Thoracic aorta (tissue), 2 donors: ENCODE results near the gene CAPS. TPM values are rescaled to one million over a fixed set of nuclear protein-coding genes. Genes with fewer than 3 reads are reported as not detected.

Experiments used
- ATAC-seq: fragments of 150-250 bp; one replicate; pipeline ENCODE4 v1.8.0; 2017; ENCODE audit warnings: low read depth; ENCODE audit not compliant: insufficient number of reproducible peaks, low FRiP score
- DNase-seq: peaks from one replicate; pipeline ENCODE4 v3.0.0-alpha.2; 2020; ENCODE audit warnings: low spot score
- H3K27ac ChIP-seq, 2 donors: fragments of 200-600 bp; sonication (generic); 1 replicate in 1 of 2; 2 replicates in 1 of 2; pipeline ENCODE4 v1.5.1; 2016; ENCODE audit warnings: mild to moderate bottlenecking in 2 of 2, moderate library complexity in 2 of 2
- H3K27me3 ChIP-seq: fragments of 200-600 bp; sonication (generic); replicated peaks from 2 replicates; pipeline ENCODE4 v1.6.0; 2016; ENCODE audit warnings: mild to moderate bottlenecking; ENCODE audit not compliant: insufficient read depth
- H3K36me3 ChIP-seq: fragments of 200-600 bp; sonication (generic); one replicate; pipeline ENCODE4 v1.5.1; 2016
- H3K4me1 ChIP-seq, 2 donors: fragments of 200-600 bp; sonication (generic); 1 replicate in 1 of 2; 2 replicates in 1 of 2; pipeline versions ENCODE4 v1.5.1 to v1.6.0; 2016; ENCODE audit warnings: low read depth in 2 of 2, mild to moderate bottlenecking in 1 of 2; ENCODE audit not compliant: control insufficient read depth in 1 of 2
- H3K4me3 ChIP-seq: fragments of 200-600 bp; sonication (generic); 2 replicates; pipeline ENCODE4 v1.5.1; 2016; ENCODE audit warnings: mild to moderate bottlenecking
- H3K9me3 ChIP-seq: fragments of 200-600 bp; sonication (generic); 2 replicates; pipeline ENCODE4 v1.5.1; 2016
- total RNA-seq, 2 donors: library from RNA; depleted of rRNA; stranded (reverse); fragments of >200 nt; gene quantifications; one replicate each; pipeline versions ENCODE4 v1.1.0 to v1.2.3, GENCODE V29; 2016
- TF ChIP-seq, protein P1 (sequence below): fragments of 200-600 bp; sonication (generic); IDR thresholded peaks from one replicate; pipeline ENCODE4 v1.5.1; 2019; ENCODE audit warnings: antibody characterized with exemption

The CAPS gene
- total RNA-seq, result 10 to 100 TPM in 1 of 2 donors, 1 to 10 TPM in 1; 8.5 to 48.7 TPM

DNA sequence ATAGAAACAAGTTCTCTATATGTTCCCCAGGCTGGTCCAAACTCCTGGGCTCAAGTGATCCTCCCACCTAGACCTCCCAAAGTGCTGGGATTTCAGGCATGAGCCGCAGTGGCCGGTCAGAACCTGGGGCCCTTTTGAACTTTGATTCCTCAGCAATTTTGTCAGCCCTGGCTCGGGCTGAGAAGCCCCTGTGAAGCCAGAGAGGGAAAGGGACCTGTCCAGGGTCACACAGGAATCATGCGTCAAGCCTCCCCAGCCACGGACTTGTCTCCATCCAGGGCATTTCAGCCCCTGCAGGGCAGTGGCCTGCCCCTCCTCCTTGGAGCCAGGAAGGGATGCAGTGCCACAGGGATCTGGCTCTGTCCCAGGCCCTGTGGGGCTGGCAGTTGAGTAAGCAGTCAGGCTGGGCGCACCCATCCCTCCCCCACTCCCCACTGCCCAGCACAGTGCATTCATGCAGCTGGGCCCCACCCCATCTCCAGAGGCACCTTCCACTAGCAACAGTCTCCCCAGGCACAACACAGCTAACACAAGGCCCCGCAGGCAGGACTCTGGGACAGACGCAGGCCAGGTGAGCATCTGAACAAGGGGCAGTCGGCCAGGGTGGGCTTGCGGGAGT lies at the start of gene CAPS:
TSS of gene CAPS (plus strand) at position 516 of the 619 bp plus-strand sequence. CDS start 153 bp downstream, outside the sequence.
- Histone ChIP-seq H3K4me1 (peaks cover 0 to 8% of the 10 kb centered on the region in 2 donors), H3K36me3 (peaks cover 44% of the 10 kb centered on the region), H3K9me3 (no peaks in the 10 kb centered on the region), H3K27me3 (no peaks in the 10 kb centered on the region), H3K4me3 (no peak within 1 kb of the TSS), H3K27ac (peak within 1 kb of the TSS in 1 of 2 donors; percentile 23)
- TF ChIP-seq, protein P1, sequence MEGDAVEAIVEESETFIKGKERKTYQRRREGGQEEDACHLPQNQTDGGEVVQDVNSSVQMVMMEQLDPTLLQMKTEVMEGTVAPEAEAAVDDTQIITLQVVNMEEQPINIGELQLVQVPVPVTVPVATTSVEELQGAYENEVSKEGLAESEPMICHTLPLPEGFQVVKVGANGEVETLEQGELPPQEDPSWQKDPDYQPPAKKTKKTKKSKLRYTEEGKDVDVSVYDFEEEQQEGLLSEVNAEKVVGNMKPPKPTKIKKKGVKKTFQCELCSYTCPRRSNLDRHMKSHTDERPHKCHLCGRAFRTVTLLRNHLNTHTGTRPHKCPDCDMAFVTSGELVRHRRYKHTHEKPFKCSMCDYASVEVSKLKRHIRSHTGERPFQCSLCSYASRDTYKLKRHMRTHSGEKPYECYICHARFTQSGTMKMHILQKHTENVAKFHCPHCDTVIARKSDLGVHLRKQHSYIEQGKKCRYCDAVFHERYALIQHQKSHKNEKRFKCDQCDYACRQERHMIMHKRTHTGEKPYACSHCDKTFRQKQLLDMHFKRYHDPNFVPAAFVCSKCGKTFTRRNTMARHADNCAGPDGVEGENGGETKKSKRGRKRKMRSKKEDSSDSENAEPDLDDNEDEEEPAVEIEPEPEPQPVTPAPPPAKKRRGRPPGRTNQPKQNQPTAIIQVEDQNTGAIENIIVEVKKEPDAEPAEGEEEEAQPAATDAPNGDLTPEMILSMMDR, result no peak
- DNase-seq, result no peak
- no peak for ATAC-seq

DNA sequence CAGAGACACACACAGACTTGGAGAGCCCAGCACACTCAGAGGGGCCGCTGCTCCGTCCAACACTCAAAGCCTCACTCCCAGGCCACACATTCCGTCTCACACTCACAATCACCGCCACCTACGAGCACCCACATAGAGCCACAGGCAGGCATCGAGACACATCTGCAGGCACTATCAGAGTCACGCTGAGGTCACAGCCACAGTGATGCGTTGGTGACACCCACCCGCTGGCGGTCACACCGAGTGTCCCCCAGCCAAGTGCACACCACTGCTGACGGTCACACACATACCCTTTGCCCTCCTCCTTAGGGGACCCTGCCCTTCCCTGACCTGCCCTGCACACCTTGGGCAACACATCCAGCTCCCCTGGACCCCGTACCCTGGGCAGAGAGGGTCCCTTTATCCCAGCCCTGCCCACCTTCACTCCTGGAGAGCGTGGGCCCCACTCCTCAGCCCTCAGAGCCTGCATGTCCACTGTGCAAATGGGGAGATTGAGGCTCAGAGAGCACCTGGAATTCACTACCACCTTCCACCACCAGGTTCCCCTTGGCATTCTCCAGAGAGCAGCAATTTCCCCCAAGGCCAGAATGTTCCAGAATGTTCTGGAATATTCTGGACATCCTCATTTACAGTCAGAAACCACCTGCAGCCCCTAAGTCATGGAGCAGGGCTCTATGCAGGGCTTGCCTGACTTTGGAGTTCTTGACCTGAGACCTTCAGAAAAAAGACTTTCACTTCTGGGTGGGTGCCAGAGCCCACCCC lies 49.1 kb upstream of the CAPS start:
- DNase-seq (no peak), ATAC-seq (no peak)
- Histone ChIP-seq H3K4me3 (no peak overlapping the region), H3K27me3 (no peaks in the 10 kb centered on the region), H3K27ac (no peak overlapping the region), H3K4me1 (no peaks in the 10 kb centered on the region), H3K36me3 (no peaks in the 10 kb centered on the region), H3K9me3 (no peaks in the 10 kb centered on the region)
- TF ChIP-seq, protein P1, result peak; percentile 23

DNA sequence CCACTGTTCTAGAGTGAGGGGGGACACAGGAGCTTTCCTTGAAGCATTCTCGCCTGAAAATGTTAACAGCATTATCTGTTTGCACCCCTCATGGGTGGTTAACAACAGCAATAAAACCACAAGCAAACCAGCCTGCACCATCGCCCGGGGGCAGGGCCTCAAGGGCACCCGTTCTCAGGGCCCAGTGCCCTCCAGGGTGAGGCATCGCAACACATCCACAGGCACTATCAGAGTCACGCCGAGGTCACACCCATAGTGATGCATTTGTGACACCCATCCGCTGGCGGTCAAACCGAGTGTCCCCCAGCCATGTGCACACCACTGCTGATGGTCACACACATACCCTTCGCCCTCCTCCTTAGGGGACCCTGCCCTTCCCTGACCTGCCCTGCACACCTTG lies 48.3 kb upstream of the CAPS start:
- ATAC-seq (no peak), DNase-seq (no peak)
- H3K4me3 ChIP-seq, result no peak overlapping the region
- no peaks in the 10 kb centered on the region for H3K4me1 ChIP-seq
- H3K27me3 ChIP-seq, result no peaks in the 10 kb centered on the region
- no peaks in the 10 kb centered on the region for H3K36me3 ChIP-seq
- TF ChIP-seq, protein P1, result no peak
- H3K27ac ChIP-seq, result no peak overlapping the region
- H3K9me3 ChIP-seq, result no peaks in the 10 kb centered on the region

DNA sequence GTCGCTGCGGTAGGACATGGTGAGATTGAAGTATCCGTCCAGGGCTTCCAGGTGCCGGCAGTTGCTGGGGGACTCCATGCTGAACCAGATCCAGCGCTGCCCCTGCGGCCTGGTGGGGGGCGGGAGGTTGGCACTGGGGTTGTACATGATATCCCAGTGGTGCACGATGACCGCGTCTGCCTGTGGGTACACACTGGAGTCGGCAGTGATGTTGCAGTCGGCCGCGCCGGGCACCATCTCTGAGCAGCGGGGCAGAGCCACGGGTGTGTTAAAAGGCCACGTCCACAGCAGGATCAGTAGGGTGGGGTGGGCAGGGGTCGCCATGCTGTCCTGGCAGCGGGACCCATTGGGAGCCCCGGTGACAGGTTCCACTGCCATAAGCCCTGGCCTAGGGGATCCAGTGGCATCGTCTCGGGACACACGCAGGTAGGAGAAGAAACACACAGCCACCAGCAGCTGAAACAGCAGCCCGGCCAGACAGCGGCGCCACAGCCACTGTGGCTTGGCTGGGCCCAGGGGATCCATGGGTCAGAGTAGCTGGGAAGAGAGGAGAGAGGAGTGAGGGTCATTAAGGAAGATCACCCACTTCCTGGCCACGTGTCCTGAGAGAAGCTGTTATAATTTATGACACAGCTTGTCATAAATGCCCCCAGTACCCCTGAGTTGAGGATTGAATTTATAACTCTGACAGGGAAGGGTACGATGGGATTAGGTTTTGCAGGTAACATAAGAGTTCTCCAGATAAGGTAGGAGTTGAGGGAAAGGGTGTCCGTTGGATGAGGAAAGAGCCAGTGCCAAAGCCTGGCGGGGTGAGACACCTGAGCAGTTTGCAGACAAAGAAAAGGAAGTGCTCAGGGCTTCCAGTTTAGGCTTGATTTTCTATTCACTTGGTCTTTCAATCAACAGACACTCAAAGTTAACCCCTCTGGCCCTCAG lies 46.6 kb upstream of the CAPS start:
- Histone ChIP-seq H3K27ac (no peak overlapping the region), H3K36me3 (no peaks in the 10 kb centered on the region), H3K4me3 (no peak overlapping the region), H3K27me3 (no peaks in the 10 kb centered on the region), H3K4me1 (no peaks in the 10 kb centered on the region), H3K9me3 (no peaks in the 10 kb centered on the region)
- no peak for DNase-seq
- TF ChIP-seq, protein P1, result no peak
- ATAC-seq, result no peak

DNA sequence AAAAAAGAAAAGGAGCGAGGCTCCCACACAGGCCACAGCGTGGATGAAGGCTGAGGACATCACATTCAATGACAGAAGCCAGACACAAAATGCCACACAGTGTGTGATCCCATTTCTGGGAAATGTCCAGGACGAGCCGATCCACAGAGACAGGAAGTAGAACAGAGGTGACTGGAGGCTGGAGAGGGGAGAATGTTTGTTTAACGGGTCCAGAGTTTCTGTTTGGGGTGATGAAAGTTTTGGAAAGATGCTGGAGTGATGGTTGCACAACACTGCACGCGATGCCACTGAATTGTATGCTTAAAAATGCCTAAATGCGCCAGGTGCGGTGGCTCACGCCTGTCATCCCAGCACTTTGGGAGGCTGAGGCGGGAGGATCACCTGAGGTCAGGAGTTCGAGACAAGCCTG lies 43.1 kb upstream of the CAPS start:
- no peak for DNase-seq
- no peak for ATAC-seq
- Histone ChIP-seq H3K27ac (no peak overlapping the region), H3K9me3 (no peaks in the 10 kb centered on the region), H3K27me3 (no peaks in the 10 kb centered on the region), H3K4me1 (no peaks in the 10 kb centered on the region), H3K4me3 (no peak overlapping the region), H3K36me3 (no peaks in the 10 kb centered on the region)
- TF ChIP-seq, protein P1, result no peak
